Colonic mucosa (tissue), 4 donors: Measurements from ENCODE around the gene GNAZ. TPM values are rescaled to one million over a fixed set of nuclear protein-coding genes. Genes with fewer than 3 reads are reported as not detected.

Source experiments
- DNase-seq: peaks from one replicate; pipeline ENCODE4 v3.0.0-alpha.2; 2020
- H3K27ac ChIP-seq: fragments of 200-600 bp; one replicate; pipeline ENCODE4 v1.8.0; 2021
- H3K27me3 ChIP-seq: fragments of 200-600 bp; one replicate; pipeline ENCODE4 v1.8.0; 2021
- H3K36me3 ChIP-seq: fragments of 200-600 bp; one replicate; pipeline ENCODE4 v1.8.0; 2021
- H3K4me1 ChIP-seq: fragments of 200-600 bp; one replicate; pipeline ENCODE4 v1.8.0; 2021; ENCODE audit warnings: mild to moderate bottlenecking
- H3K4me3 ChIP-seq: fragments of 200-600 bp; one replicate; pipeline ENCODE4 v1.8.0; 2021
- H3K9ac ChIP-seq, 2 donors: one replicate each; pipeline ENCODE4 v1.7.0; 2013; ENCODE audit warnings: control low read depth in 2 of 2, low read depth in 2 of 2, low read length in 2 of 2
- H3K9me3 ChIP-seq: fragments of 200-600 bp; one replicate; pipeline ENCODE4 v1.8.0; 2021
- intact Hi-C: fragments of 100-400 bp; cut with DNase I; formaldehyde crosslinking; loops from one replicate; pipeline ENCODE4 v1.14.1; 2022
- total RNA-seq, 2 donors: library from RNA; stranded (reverse); fragmentation: NEBNext Ultra II Directional in 1 of 2; extraction: Animal tissue kit (Norgen Biotek cat#: 25700) in 1 of 2; gene quantifications; one replicate each; pipeline ENCODE4 v1.2.1, GENCODE V29; 2021
- TF ChIP-seq, protein P1 (sequence below): fragments of 200-600 bp; IDR thresholded peaks from one replicate; pipeline ENCODE4 v1.8.0; 2022; ENCODE audit warnings: antibody characterized with exemption, mild to moderate bottlenecking
- donor health status: healthy.
- donor health status: DM: no; HTN: no; CAD: no.
- donor health status: DM: no; HTN: no; CAD: no.

The GNAZ gene
- total RNA-seq, 2 donors from 2014 or later: 1.2 to 2.5 TPM

DNA sequence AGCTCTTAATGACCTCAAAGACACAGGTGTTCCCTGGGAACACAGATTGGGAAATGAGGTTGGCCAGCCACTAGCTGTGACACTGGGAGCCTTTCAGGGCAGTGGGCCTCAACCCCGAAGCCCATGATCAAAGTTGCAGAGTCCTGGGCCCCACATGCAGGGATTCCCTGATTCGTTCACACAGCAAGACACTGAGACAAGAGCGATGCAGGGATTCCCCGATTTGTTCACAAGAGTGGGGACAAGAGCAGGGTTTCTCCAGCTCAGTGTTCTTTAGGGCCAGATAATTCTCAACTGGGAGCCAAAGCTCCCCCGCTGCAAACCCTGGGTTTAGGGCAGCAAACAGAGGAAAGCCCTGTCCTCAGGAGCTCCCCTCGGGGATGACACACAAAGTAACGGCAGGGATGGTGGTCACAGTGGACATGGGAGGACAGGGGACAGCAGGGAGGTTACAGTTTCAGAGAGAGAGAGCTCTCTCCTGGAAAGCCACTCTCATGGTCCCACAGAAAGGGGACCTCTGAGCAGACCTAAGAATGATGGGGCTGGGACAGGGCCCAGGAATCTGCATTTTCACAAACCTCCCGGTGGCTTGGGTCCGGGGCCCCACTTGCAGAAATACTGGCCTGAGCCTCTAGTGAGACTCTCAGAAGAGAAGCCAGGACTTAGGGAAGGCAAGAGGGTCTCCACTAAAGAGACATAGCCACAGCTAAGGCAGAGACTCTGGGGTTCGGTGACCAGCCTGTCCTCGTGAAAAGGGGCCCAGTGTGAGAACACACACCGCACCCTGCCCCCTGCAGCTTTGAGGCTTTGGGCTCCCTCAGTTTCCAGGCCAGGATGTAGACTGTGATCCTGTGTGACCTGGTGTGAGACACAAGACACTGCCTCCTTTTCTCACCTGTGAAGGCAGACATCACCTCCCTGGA, 7.4 kb upstream of the GNAZ start:
- no peak overlapping the region for H3K9ac ChIP-seq
- H3K27me3 ChIP-seq: no peaks in the 10 kb centered on the region
- TF ChIP-seq, protein P1, sequence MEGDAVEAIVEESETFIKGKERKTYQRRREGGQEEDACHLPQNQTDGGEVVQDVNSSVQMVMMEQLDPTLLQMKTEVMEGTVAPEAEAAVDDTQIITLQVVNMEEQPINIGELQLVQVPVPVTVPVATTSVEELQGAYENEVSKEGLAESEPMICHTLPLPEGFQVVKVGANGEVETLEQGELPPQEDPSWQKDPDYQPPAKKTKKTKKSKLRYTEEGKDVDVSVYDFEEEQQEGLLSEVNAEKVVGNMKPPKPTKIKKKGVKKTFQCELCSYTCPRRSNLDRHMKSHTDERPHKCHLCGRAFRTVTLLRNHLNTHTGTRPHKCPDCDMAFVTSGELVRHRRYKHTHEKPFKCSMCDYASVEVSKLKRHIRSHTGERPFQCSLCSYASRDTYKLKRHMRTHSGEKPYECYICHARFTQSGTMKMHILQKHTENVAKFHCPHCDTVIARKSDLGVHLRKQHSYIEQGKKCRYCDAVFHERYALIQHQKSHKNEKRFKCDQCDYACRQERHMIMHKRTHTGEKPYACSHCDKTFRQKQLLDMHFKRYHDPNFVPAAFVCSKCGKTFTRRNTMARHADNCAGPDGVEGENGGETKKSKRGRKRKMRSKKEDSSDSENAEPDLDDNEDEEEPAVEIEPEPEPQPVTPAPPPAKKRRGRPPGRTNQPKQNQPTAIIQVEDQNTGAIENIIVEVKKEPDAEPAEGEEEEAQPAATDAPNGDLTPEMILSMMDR: no peak
- H3K9me3 ChIP-seq: no peaks in the 10 kb centered on the region
- intact Hi-C loops: no loop called here
- no peak for DNase-seq
- no peaks in the 10 kb centered on the region for H3K4me1 ChIP-seq
- H3K36me3 ChIP-seq: no peaks in the 10 kb centered on the region
- H3K27ac ChIP-seq: no peak overlapping the region
- no peak overlapping the region for H3K4me3 ChIP-seq

DNA sequence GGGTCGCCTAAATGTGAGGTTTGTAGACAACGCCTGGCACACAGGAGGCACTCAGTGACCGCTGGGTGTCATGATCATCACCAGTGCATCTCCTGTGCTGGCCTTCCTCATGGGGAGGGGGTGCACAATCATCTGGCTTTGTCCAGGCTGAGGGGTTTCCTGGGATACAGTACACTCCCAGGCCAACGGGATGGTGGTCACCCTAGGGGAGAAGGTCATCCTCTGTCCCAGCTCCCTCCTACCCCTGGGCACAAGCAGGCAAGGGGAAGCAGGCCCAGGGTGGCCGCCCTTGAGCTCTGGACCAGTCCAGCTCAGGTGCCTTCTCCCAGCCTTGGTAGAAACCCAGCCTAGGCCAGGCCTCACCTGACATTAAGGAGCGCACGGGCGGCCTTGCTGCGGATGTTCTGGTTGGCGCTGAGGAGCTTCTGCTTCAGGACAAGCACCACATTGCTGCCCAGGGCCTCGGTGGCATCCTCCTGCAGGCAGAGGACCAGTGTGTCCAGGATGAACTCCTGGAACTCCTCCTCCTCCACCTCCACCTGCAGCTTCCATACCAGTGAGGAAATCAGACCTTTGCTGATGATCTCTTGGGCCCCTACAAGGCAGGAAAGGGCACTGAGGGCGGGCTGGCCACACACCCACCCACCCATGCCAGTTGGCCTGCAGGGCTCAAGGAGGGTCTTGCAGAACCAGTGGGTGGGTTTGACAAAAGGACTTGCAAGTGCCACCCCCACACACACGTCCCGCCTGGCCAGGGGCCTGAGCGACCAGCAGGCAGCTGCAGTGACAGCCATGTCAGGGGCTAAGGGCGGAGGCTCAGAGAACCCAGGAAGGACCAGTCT, 6.6 kb upstream of the GNAZ start:
- Histone ChIP-seq H3K27me3 (no peaks in the 10 kb centered on the region), H3K9ac (no peak overlapping the region), H3K4me1 (no peaks in the 10 kb centered on the region), H3K9me3 (no peaks in the 10 kb centered on the region), H3K27ac (no peak overlapping the region), H3K36me3 (no peaks in the 10 kb centered on the region), H3K4me3 (no peak overlapping the region)
- intact Hi-C loops: no loop called here
- peak; percentile 13 for DNase-seq
- TF ChIP-seq, protein P1: no peak

DNA sequence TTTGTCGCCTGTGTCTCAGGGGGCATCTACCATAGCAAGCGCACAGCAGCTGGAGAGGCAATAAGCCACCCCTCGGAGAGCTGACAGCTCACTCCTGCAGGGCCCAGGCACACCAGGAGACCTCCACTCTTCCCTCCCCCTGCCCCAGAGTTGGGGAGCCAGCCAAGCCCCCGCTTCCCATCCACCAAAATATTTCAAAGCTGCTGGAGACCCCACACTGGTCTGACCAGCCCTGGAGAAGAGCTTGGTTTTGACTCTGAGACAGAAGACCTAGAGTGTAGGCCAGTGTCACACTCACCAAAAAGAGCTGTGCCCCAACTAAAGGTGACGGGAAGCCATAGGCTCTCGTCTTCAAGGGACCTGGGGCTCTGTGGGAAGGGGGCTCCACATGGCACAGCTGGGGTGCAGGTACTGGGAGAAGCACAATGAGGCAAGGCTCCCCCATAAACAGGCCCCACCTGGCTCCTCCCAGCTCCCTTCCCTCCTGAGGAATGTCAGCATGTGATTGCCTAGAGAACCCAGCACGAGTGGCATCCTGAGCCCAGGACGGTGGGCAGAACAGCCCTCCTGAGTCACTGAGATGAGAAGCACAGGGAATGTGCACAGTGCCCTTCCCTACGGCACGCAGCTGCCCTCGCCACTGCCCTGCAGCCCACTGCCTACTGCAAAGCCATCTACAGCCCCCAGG, 5.8 kb upstream of the GNAZ start:
- no peaks in the 10 kb centered on the region for H3K9me3 ChIP-seq
- no peak for DNase-seq
- no peaks in the 10 kb centered on the region for H3K27me3 ChIP-seq
- H3K4me1 ChIP-seq: no peaks in the 10 kb centered on the region
- H3K36me3 ChIP-seq: no peaks in the 10 kb centered on the region
- H3K9ac ChIP-seq: no peak overlapping the region
- intact Hi-C loops: no loop called here
- TF ChIP-seq, protein P1: no peak
- no peak overlapping the region for H3K27ac ChIP-seq
- H3K4me3 ChIP-seq: no peak overlapping the region

DNA sequence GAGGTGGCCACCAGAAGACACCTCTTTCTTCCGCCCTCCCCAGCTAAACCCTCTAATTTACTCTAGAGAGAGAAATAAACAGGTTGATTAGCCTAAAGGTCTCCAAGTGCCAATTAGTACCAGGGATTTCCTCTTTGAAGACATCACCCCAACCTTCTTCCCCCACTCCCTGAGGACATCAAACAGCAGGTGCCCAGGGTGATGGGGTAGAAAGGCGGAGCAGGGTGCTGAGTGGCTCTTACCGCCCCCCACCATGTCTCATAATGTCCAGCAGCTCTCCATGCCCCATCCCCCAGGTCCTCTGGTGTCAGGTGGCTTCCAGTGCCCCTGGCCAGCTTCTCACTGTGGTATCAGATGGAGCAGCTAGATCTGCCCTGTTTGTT, 5.3 kb upstream of the GNAZ start:
- TF ChIP-seq, protein P1: no peak
- H3K27ac ChIP-seq: no peak overlapping the region
- H3K36me3 ChIP-seq: no peaks in the 10 kb centered on the region
- no peak for DNase-seq
- no peak overlapping the region for H3K9ac ChIP-seq
- H3K27me3 ChIP-seq: no peaks in the 10 kb centered on the region
- no peaks in the 10 kb centered on the region for H3K9me3 ChIP-seq
- H3K4me1 ChIP-seq: no peaks in the 10 kb centered on the region
- intact Hi-C loops: no loop called here
- no peak overlapping the region for H3K4me3 ChIP-seq

DNA sequence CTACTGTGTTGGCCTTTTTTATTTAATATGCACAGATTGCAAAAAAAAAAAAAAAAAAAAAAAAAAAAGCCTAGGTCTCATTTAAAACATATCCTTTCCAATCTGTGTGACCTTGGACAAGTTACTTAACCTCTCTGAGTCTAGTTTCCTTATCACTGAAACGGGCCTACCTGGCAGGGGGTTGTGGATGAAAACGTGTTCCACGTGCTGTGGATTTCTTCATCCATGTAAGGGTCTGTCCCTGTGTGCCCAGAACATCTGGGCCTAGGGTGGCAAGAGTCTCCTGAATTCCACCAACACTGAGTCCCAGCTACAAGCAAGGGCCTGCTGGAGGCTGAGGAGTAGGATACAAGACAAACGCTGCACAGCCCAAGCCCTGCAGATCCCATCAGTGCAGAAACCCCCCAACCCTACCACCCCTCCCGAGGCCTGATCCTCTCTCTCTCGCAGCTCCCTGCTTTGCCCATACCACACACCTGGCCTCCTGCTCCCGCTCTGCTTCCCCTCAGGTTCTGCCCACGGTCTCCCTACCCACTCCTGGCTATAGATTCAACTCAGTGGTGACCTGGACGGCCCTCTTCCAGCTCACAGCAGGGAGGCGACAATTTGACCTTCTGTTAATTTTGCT, 4.7 kb upstream of the GNAZ start:
- Histone ChIP-seq H3K4me1 (no peaks in the 10 kb centered on the region), H3K4me3 (no peak overlapping the region), H3K27ac (no peak overlapping the region), H3K27me3 (peaks cover 2% of the 10 kb centered on the region), H3K36me3 (no peaks in the 10 kb centered on the region), H3K9me3 (no peaks in the 10 kb centered on the region), H3K9ac (no peak overlapping the region)
- DNase-seq: no peak
- intact Hi-C loops: no loop called here
- TF ChIP-seq, protein P1: no peak
